Loucy (cell line): ENCODE data around the gene EXOC3L2.

ENCODE experiments used
- H2AFZ ChIP-seq: fragments of 200-600 bp; sonication (generic); 2 replicates; pipeline ENCODE4 v1.6.0; 2016; ENCODE audit warnings: antibody characterized with exemption, mild to moderate bottlenecking, low read length, moderate library complexity
- H3F3A ChIP-seq: fragments of 200-600 bp; 2 replicates; pipeline ENCODE4 v1.6.0; 2016; ENCODE audit warnings: antibody characterized with exemption, low read depth, mild to moderate bottlenecking
- H3K27me3 ChIP-seq: fragments of 200-600 bp; sonication (generic); 2 replicates; pipeline ENCODE4 v1.6.1; 2014; ENCODE audit warnings: low read length, mild to moderate bottlenecking; ENCODE audit not compliant: insufficient read depth, poor library complexity, severe bottlenecking
- H3K36me3 ChIP-seq: fragments of 200-600 bp; sonication (generic); 2 replicates; pipeline ENCODE4 v1.6.1; 2016; ENCODE audit warnings: low read length; ENCODE audit not compliant: insufficient read depth
- H3K4me1 ChIP-seq: fragments of 200-600 bp; sonication (generic); 2 replicates; pipeline ENCODE4 v1.5.1; 2014; ENCODE audit warnings: low read length, mild to moderate bottlenecking; ENCODE audit not compliant: insufficient read depth, poor library complexity, severe bottlenecking
- H3K4me2 ChIP-seq: fragments of 200-600 bp; sonication (generic); 2 replicates; pipeline ENCODE4 v1.6.0; 2014; ENCODE audit warnings: antibody characterized with exemption, low read length, low read depth, mild to moderate bottlenecking; ENCODE audit not compliant: poor library complexity, severe bottlenecking
- H3K4me3 ChIP-seq: fragments of 200-600 bp; sonication (generic); 2 replicates; pipeline ENCODE4 v1.5.1; 2014; ENCODE audit warnings: low read length, mild to moderate bottlenecking, mixed read lengths; ENCODE audit not compliant: poor library complexity, severe bottlenecking
- H3K79me2 ChIP-seq: fragments of 200-600 bp; sonication (generic); 2 replicates; pipeline ENCODE4 v1.6.1; 2014; ENCODE audit warnings: low read length; ENCODE audit not compliant: insufficient read depth
- H3K9ac ChIP-seq: fragments of 200-600 bp; sonication (generic); 2 replicates; pipeline ENCODE4 v1.6.0; 2014; ENCODE audit warnings: mild to moderate bottlenecking, low read depth, low read length, moderate library complexity; ENCODE audit not compliant: poor library complexity, severe bottlenecking
- H3K9me2 ChIP-seq: fragments of 200-600 bp; sonication (generic); replicated peaks from 2 replicates; pipeline ENCODE4 v1.6.1; 2016; ENCODE audit warnings: low read depth, low read length, mixed read lengths
- H3K9me3 ChIP-seq: fragments of 200-600 bp; sonication (generic); 2 replicates; pipeline ENCODE4 v1.6.1; 2014; ENCODE audit warnings: mild to moderate bottlenecking, antibody characterized with exemption, low read length, low read depth; ENCODE audit not compliant: insufficient read depth
- H4K20me1 ChIP-seq: fragments of 200-600 bp; sonication (generic); 2 replicates; pipeline ENCODE4 v1.6.0; 2014; ENCODE audit warnings: antibody characterized with exemption, low read length, mild to moderate bottlenecking; ENCODE audit not compliant: insufficient read depth, poor library complexity, severe bottlenecking
- EZH2phosphoT487 ChIP-seq: fragments of 200-600 bp; IDR thresholded peaks from 2 replicates; pipeline ENCODE4 v1.6.1; 2018; ENCODE audit warnings: antibody characterized with exemption, mild to moderate bottlenecking, moderate library complexity, borderline replicate concordance
- TF ChIP-seq, protein P1 (sequence below): fragments of 200-600 bp; sonication (generic); conservative IDR thresholded peaks from 2 replicates; pipeline ENCODE4 v1.5.1; 2014; ENCODE audit warnings: mild to moderate bottlenecking, antibody characterized with exemption, low read length

Gene EXOC3L2

DNA sequence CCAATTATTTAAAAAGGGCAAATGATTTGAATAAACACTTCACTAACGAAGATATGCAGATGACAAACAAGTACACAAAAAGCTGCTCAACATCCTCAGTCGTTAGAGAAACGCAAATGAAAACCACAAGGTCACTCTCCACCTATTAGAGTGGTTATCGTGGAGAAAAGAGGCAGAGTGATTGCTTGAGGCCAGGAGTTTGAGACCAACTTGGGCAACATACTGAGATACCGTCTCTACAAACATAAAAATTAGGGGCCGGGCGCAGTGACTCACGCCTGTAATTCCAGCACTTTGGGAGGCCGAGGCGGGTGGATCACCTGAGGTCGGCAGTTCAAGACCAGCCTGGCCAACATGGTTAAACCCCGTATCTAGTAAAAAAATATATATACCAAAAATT lies 39.4 kb downstream of the EXOC3L2 start:
- Histone ChIP-seq H3K4me2 (no peak overlapping the region), H3K9me3 (no peaks in the 10 kb centered on the region), H2AFZ (no peak overlapping the region), H3K9ac (no peak overlapping the region), H3F3A (no peaks in the 10 kb centered on the region), H3K9me2 (no peaks in the 10 kb centered on the region), H3K27me3 (no peaks in the 10 kb centered on the region), H4K20me1 (no peaks in the 10 kb centered on the region), H3K36me3 (no peaks in the 10 kb centered on the region), H3K4me3 (no peak overlapping the region), H3K79me2 (no peaks in the 10 kb centered on the region), H3K4me1 (no peaks in the 10 kb centered on the region)
- no peak for TF ChIP-seq EZH2phosphoT487
- TF ChIP-seq, protein P1, sequence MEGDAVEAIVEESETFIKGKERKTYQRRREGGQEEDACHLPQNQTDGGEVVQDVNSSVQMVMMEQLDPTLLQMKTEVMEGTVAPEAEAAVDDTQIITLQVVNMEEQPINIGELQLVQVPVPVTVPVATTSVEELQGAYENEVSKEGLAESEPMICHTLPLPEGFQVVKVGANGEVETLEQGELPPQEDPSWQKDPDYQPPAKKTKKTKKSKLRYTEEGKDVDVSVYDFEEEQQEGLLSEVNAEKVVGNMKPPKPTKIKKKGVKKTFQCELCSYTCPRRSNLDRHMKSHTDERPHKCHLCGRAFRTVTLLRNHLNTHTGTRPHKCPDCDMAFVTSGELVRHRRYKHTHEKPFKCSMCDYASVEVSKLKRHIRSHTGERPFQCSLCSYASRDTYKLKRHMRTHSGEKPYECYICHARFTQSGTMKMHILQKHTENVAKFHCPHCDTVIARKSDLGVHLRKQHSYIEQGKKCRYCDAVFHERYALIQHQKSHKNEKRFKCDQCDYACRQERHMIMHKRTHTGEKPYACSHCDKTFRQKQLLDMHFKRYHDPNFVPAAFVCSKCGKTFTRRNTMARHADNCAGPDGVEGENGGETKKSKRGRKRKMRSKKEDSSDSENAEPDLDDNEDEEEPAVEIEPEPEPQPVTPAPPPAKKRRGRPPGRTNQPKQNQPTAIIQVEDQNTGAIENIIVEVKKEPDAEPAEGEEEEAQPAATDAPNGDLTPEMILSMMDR: no peak

DNA sequence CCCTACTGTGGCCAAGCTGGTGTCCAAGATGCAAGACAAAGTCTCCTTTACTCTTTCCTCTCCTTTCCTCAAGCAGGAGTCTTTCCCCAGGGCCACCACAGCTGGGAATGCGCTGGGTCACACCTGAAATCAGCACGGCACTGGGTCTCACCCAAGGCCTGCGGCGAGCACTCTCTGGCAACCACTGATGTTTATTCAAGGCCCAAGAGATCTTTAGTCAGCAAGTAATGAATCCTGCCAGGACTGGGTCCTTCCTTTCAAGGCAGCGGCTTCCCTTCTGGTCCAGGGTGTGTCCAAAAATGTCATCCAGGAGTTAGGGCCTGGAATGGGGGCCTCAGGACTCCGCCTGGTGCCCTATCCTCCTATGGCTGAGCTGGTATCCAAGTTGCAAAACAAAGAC lies 42.6 kb downstream of the EXOC3L2 start:
- Histone ChIP-seq H3K27me3 (no peaks in the 10 kb centered on the region), H3K9ac (no peak overlapping the region), H4K20me1 (no peaks in the 10 kb centered on the region), H3K4me3 (no peak overlapping the region), H3K36me3 (no peaks in the 10 kb centered on the region), H3K9me2 (no peaks in the 10 kb centered on the region), H3K9me3 (no peaks in the 10 kb centered on the region), H2AFZ (no peak overlapping the region), H3F3A (no peaks in the 10 kb centered on the region), H3K4me1 (no peaks in the 10 kb centered on the region), H3K4me2 (no peak overlapping the region), H3K79me2 (no peaks in the 10 kb centered on the region)
- TF ChIP-seq, protein P1: no peak
- TF ChIP-seq EZH2phosphoT487: no peak

DNA sequence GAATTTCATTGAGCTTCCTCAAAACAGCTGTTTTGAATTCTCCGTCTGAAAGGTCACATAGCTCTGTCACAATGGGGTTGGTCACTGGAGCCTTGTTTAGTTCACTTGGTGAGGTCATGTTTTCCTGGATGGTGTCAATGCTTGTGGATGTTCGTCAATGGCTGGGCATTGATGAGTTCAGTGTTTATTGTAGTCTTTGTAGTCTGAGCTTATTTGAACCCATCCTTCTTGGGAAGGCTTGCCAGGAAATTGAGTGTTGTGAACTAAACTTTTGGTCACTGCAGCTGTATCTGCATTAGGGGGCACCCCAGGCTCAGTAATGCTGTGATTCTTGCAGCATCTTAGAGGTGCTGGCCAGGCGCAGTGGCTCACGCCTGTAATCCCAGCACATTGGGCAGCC lies 44.6 kb downstream of the EXOC3L2 start:
- TF ChIP-seq EZH2phosphoT487: no peak
- TF ChIP-seq, protein P1: peak; percentile 55
- H3K9ac ChIP-seq: no peak overlapping the region
- no peaks in the 10 kb centered on the region for H3K36me3 ChIP-seq
- no peaks in the 10 kb centered on the region for H3K27me3 ChIP-seq
- no peak overlapping the region for H2AFZ ChIP-seq
- H3K79me2 ChIP-seq: no peaks in the 10 kb centered on the region
- no peaks in the 10 kb centered on the region for H4K20me1 ChIP-seq
- no peak overlapping the region for H3K4me2 ChIP-seq
- no peaks in the 10 kb centered on the region for H3F3A ChIP-seq
- H3K9me3 ChIP-seq: no peaks in the 10 kb centered on the region
- H3K4me3 ChIP-seq: no peak overlapping the region
- no peaks in the 10 kb centered on the region for H3K4me1 ChIP-seq
- H3K9me2 ChIP-seq: no peaks in the 10 kb centered on the region
